Activated CD4-positive, CD25-positive, alpha-beta regulatory T cell treated with anti-CD3 and anti-CD28 coated beads, Interleukin-2, amount 50 U/mL, for 16 hours (primary cell): ENCODE results near the gene ABLIM2.
"Not testable (repeated sequence)": the region's sequence is repeated elsewhere in the genome, so short reads cannot be mapped to it uniquely, and the experiment has no call there.

Source experiments
- DNase-seq: peaks from one replicate; pipeline ENCODE4 v3.0.0-alpha.2; 2020; ENCODE audit warnings: low read depth, low spot score

Gene ABLIM2

DNA sequence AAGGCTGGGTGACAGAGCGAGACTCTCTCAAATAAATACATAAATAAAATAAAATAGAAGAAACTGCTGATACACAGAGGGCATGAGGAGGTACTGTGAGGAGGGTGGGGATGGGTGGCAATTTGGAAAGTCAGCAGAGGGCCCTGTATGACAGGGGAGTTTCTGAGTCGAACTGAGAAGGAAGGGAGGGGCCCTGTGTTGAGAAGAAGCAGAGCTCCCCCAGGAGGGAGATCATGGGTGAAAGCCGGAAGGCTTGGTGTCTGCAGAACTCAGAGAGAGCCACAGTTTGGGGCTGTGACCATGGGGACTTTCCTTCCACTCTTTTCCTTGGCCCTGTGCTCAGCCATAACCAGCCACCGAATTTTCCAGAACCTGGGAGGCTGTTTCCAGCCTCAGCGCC, 194.2 kb downstream of the ABLIM2 start:
- DNase-seq = no peak

GRCh38 chr4:7963691-7964090, 194.9 kb downstream of the ABLIM2 start:
- no peak for DNase-seq

GRCh38 chr4:7962609-7963508, 195.8 kb downstream of the ABLIM2 start:
- no peak for DNase-seq

DNA sequence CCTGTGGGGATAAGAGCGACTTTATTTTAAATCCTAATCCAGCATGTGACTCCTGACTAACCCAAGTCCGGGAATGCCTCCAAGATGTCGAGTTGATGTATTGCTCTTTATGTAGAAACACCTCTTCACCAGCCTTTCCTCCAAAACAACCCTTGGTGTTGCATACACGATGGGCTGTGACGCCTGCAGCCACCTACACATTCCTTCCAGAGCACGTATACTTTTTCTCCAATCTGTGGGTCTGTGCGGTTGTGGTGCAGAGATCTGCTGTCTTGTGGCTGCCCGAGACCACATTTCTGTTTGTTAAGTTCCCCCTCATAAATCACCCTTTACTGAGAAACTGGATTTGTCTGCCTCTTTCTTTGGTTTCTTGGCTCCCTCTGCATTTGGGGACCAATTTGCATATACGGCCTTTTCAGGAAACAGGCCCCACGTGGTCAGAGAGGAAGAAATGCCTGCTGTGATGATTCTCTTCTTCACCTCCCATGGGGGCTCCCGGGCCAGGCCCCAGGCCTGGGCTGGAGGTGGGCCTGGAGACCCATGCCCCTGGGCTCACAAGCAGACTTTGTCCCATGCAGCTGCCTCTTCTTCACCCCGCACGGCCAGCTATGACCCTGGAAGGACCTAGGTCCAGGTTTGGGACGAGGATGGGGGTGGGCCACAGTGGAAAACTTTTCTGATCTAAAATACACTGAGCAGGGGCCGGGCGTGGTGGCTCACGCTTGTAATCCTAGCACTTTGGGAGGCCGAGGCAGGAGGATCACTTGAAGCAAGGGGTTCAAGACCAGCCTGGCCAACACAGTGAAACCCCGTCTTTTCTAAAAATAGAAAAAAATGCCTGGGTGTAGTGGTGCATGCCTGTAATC, 197.6 kb downstream of the ABLIM2 start:
- no peak for DNase-seq

DNA sequence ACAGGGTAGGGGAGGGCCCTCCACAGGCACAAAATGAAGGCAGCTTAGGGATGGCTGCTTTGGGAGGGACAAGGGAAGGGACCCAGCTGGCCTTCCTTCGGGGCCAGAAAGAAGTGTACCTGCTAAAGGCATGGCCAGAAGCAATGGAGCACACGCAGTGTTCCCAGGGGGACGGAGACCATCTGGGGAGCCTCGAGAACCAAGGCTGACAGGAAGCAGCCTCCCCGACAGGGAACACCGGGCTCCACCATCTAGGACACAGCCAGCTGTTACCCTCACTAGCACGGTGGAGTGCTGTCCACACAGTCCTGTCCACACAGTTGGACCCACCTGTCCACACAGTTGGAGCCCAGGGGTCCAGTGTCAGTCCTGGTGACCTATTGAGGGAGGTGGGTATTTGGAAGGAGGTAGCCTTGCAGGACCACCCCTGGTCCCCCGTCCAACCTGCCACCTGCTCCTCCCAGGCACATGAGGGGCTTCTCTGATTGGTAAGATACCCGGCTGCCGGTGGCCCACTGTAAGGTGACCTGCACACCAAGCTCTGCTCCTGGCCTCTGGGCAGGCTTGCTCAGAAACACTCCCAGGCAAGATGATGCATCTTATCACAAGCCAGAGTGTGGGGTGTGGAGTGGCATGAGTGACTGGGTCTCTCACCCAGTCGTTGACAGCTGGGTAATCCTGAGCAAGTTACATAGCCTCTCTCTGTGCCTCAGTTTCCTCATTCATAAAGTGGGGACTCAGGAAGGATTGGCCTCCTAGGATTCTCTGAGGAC, 198.4 kb downstream of the ABLIM2 start:
- no peak for DNase-seq

DNA sequence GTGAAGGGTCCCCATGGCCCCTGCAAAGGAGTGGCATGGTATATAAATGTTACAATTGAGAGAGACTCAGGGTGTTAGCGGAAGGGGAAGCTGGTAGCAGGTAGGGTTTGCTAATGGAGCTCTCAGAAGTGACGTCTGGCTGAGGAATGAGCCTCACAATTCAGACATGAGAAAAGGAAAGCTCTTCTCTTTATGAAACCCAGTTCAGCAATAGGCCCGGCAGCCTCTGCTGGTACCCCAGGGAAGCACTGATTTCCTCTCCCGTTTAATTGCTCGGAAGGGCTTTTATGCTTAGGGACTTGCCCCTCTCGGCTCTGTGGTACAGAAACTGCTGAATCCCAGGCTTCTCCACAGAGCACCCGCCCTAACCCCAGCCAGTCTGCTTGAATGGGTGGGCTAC, 199.5 kb downstream of the ABLIM2 start:
- DNase-seq = no peak

DNA sequence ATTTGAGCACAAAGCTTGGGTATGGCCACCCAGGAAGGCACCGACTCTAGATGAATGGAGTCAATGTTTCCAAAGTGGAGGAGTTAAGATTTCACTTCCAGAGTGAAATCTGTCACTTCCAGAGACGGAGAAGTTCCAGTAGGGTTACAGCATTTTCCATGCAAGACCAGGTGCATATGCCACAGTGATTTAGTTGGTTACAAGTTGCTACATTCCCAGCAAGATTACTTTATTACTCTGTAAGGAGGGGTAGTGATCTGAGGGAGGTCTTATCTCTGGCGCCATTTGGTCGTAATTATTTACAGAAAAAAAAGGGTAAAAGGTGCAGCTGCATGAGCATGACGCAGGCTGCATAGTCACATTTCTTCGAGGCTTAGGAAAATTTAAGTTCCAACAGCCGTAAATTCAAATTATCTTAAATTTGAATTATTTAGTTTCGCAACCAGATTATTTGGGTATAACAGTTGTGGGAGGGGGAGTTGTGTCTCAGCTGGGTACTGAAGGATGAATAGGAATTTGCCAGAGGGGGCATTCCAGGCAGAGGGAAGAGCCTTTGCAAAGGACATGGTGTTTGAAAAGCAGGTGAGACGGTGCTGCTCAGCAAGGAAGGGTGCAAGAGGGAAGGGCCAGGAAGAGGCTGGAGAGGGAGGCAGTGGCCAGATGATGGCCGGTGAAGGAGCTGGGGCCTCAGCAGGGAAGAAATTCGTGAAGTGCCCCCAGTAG, 201.5 kb downstream of the ABLIM2 start:
- DNase-seq = no peak

- no peak for DNase-seq
Measured at GRCh38 chr4:7956270-7956808, 202.3 kb downstream of the ABLIM2 start.

DNA sequence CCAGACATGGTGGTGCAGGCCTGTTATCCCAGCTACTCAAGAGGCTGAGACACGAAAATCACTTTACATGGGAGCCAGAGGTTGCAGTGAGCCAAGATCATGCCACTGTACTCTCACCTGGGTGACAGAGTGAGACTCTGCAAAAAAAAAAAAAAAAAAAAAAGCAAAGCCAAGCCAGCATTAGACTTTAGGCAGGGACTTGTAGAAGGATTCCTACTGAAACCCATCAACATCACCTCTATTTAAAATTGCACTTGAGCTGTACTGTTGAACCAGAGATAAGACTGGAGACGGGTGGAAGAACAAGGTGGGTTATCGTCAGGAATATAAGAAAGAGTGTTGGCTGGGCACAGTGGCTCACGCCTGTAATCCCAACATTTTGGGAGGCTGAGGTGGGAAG, 203.2 kb downstream of the ABLIM2 start:
- DNase-seq = no peak

GRCh38 chr4:7952615-7953014, 206.0 kb downstream of the ABLIM2 start:
- DNase-seq = no peak

GRCh38 chr4:7950301-7951092, 208.1 kb downstream of the ABLIM2 start:
- DNase-seq = no peak

- DNase-seq = no peak
Measured at GRCh38 chr4:7949759-7950158, 208.9 kb downstream of the ABLIM2 start.

GRCh38 chr4:7947927-7948326, 210.7 kb downstream of the ABLIM2 start:
- no peak for DNase-seq

DNA sequence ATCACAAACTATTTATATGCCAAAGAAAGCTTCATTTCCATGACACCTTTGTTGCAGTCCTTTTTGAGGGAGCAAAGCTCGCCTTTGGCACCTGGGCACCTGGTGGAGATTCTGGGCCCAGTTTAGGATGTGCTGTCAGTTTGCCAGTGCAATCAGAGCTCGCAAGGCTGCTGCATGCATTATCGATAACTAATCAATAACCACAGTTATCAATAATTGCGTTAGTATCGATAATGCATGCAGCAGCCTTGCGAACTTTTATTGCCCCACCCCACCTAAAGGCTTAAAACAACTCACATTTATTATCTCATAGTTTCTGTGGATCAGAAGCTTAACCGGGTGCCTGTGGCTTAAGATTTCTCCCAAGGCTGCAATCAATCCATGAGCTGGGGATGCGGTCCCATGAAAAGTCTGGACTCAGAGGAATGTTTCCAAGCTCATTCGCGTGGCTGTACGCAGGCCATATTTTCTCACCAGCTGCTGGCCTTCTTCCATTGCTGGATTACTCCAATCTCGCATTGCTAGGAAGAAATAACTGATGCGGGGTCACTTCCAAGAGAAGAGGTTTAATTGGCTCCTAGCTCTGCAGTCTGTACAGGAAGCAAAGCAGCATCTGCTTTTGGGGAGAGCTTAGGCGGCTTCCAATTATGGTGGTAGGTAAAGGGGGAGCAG, 212.8 kb downstream of the ABLIM2 start:
- no peak for DNase-seq

GRCh38 chr4:7944599-7945220, 213.9 kb downstream of the ABLIM2 start:
- no peak for DNase-seq

DNA sequence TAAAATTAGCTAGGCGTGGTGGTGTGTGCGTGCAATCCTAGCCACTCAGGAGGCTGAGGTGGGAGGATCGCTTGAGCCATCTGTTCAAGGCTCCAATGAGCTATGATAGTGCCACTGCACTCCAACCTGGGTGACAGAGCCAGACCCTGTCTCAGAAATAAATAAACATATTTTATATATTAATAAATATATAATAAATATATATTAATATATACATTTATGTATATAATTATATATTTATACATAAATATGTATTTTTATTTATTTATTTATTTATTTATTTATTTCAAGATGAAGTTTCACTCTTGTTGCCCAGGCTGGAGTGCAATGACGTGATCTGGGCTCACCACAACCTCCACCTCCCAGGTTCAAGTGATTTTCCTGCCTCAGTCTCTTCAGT, 214.9 kb downstream of the ABLIM2 start:
- DNase-seq = not testable (repeated sequence)

GRCh38 chr4:7943211-7943610, 215.4 kb downstream of the ABLIM2 start:
- DNase-seq = no peak

GRCh38 chr4:7941965-7942496, 216.6 kb downstream of the ABLIM2 start:
- DNase-seq = no peak
